Neural progenitor cell (in vitro differentiated cells): ENCODE measurements around the gene DDX11.
"Not testable (repeated sequence)": the region's sequence is repeated elsewhere in the genome, so short reads cannot be mapped to it uniquely, and the experiment has no call there.

ENCODE experiments used
- EZH2 ChIP-seq: fragments of 200-600 bp; sonication (generic); IDR thresholded peaks from 2 replicates; pipeline ENCODE4 v1.6.1; 2017; ENCODE audit warnings: antibody characterized with exemption, mild to moderate bottlenecking, moderate library complexity
- TF ChIP-seq, protein P1 (sequence below): fragments of 200-600 bp; sonication (generic); IDR thresholded peaks from 2 replicates; pipeline ENCODE4 v1.5.1; 2017; ENCODE audit warnings: antibody characterized with exemption, mild to moderate bottlenecking

DNA sequence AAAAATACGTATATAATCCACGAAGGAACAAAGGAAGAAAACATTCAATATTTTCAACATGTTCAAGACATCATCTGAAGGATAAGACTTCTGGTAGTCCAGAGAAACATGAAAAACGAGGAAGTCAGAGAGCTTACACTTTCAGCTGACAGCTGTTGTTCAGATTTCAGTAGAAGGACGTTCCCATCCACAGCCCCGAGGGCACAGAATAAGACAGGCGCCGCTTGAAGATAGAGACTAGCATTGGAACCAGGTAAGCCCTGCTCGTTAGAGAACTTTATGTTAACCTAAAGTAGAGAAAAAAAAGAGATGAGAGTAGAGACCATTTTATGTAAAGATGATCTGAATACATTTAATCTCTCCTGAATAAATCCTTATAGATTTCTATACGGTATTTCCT, 71.1 kb downstream of the DDX11 start:
- TF ChIP-seq, protein P1, sequence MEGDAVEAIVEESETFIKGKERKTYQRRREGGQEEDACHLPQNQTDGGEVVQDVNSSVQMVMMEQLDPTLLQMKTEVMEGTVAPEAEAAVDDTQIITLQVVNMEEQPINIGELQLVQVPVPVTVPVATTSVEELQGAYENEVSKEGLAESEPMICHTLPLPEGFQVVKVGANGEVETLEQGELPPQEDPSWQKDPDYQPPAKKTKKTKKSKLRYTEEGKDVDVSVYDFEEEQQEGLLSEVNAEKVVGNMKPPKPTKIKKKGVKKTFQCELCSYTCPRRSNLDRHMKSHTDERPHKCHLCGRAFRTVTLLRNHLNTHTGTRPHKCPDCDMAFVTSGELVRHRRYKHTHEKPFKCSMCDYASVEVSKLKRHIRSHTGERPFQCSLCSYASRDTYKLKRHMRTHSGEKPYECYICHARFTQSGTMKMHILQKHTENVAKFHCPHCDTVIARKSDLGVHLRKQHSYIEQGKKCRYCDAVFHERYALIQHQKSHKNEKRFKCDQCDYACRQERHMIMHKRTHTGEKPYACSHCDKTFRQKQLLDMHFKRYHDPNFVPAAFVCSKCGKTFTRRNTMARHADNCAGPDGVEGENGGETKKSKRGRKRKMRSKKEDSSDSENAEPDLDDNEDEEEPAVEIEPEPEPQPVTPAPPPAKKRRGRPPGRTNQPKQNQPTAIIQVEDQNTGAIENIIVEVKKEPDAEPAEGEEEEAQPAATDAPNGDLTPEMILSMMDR: not testable (repeated sequence)
- not testable (repeated sequence) for TF ChIP-seq EZH2
